Measurements from ENCODE around the gene MYO9B.

Gene MYO9B

DNA sequence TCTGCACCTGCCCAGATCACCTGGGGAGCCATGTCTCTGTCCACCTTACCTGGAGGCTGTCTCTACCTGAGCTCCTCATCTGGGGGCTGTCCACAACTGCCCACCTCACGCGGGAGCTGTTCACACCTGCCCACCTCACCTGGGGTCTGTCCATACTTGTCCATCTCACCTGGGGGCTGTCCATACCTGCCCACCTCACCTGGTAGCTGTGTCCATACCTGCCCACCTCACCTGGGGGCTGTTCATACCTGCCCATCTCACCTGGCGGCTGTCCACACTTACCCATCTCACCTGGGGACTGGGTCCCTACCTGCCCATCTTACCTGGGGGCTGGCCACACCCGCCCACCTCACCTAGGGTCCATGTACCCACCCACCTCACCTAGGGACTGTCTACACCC lies 38.9 kb upstream of the MYO9B start:
- no peaks in the 10 kb centered on the region for H3K27me3 ChIP-seq (ENCODE audit: insufficient read depth, low read length, poor library complexity, severe bottlenecking)
- no peak overlapping the region for H3K4me3 ChIP-seq (ENCODE audit: low read length, poor library complexity, severe bottlenecking)
- H3K9ac ChIP-seq (ENCODE audit: low read depth, low read length, poor library complexity, severe bottlenecking): no peak overlapping the region
- H4K20me1 ChIP-seq (ENCODE audit: insufficient read depth, low read length, poor library complexity, severe bottlenecking): no peaks in the 10 kb centered on the region
- H3K79me2 ChIP-seq (ENCODE audit: insufficient read depth, low read length): no peaks in the 10 kb centered on the region
- TF ChIP-seq EZH2phosphoT487 (IDR thresholded peaks at IDR 0.05; ENCODE audit: borderline replicate concordance): no peak
- TF ChIP-seq, protein P1, sequence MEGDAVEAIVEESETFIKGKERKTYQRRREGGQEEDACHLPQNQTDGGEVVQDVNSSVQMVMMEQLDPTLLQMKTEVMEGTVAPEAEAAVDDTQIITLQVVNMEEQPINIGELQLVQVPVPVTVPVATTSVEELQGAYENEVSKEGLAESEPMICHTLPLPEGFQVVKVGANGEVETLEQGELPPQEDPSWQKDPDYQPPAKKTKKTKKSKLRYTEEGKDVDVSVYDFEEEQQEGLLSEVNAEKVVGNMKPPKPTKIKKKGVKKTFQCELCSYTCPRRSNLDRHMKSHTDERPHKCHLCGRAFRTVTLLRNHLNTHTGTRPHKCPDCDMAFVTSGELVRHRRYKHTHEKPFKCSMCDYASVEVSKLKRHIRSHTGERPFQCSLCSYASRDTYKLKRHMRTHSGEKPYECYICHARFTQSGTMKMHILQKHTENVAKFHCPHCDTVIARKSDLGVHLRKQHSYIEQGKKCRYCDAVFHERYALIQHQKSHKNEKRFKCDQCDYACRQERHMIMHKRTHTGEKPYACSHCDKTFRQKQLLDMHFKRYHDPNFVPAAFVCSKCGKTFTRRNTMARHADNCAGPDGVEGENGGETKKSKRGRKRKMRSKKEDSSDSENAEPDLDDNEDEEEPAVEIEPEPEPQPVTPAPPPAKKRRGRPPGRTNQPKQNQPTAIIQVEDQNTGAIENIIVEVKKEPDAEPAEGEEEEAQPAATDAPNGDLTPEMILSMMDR (conservative IDR thresholded peaks at IDR 0.05; ENCODE audit: low read length): no peak
- H3K36me3 ChIP-seq (ENCODE audit: insufficient read depth, low read length): no peaks in the 10 kb centered on the region
- no peak overlapping the region for H3K4me2 ChIP-seq (ENCODE audit: low read depth, low read length, poor library complexity, severe bottlenecking)
- H3K9me3 ChIP-seq (ENCODE audit: insufficient read depth, low read depth, low read length): no peaks in the 10 kb centered on the region
- no peaks in the 10 kb centered on the region for H3K9me2 ChIP-seq (replicated peaks; ENCODE audit: low read depth, low read length)
- H3F3A ChIP-seq (ENCODE audit: low read depth): no peaks in the 10 kb centered on the region
- no peak overlapping the region for H2AFZ ChIP-seq (ENCODE audit: low read length)
- H3K4me1 ChIP-seq (ENCODE audit: insufficient read depth, low read length, poor library complexity, severe bottlenecking): no peaks in the 10 kb centered on the region

DNA sequence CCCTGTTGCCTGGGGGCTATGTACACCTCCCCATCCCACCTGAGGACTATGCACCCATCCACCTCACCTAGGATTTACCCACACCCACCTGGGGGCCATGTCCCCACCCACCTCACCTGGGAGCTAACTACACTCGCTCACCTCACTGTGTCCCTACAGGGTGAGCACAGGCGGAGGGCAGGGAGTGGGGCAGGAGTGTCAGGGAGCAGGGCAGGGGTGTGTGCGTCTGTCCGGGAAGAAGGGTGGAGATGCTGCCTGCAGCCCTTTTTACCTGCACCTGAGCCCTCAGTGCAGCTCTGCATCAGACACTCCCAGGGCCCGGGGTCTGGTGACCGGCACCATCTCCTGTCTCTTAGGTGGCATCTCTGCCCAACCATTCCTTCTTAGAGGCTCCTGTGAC lies 38.4 kb upstream of the MYO9B start:
- H3K4me2 ChIP-seq (ENCODE audit: low read depth, low read length, poor library complexity, severe bottlenecking): no peak overlapping the region
- no peaks in the 10 kb centered on the region for H3K9me2 ChIP-seq (replicated peaks; ENCODE audit: low read depth, low read length)
- no peaks in the 10 kb centered on the region for H3K9me3 ChIP-seq (ENCODE audit: insufficient read depth, low read depth, low read length)
- no peak overlapping the region for H3K9ac ChIP-seq (ENCODE audit: low read depth, low read length, poor library complexity, severe bottlenecking)
- TF ChIP-seq EZH2phosphoT487 (IDR thresholded peaks at IDR 0.05; ENCODE audit: borderline replicate concordance): no peak
- TF ChIP-seq, protein P1 (conservative IDR thresholded peaks at IDR 0.05; ENCODE audit: low read length): no peak
- no peaks in the 10 kb centered on the region for H3K27me3 ChIP-seq (ENCODE audit: insufficient read depth, low read length, poor library complexity, severe bottlenecking)
- no peak overlapping the region for H3K4me3 ChIP-seq (ENCODE audit: low read length, poor library complexity, severe bottlenecking)
- H3K36me3 ChIP-seq (ENCODE audit: insufficient read depth, low read length): no peaks in the 10 kb centered on the region
- H3K4me1 ChIP-seq (ENCODE audit: insufficient read depth, low read length, poor library complexity, severe bottlenecking): no peaks in the 10 kb centered on the region
- no peaks in the 10 kb centered on the region for H3F3A ChIP-seq (ENCODE audit: low read depth)
- H4K20me1 ChIP-seq (ENCODE audit: insufficient read depth, low read length, poor library complexity, severe bottlenecking): no peaks in the 10 kb centered on the region
- no peak overlapping the region for H2AFZ ChIP-seq (ENCODE audit: low read length)
- H3K79me2 ChIP-seq (ENCODE audit: insufficient read depth, low read length): no peaks in the 10 kb centered on the region

DNA sequence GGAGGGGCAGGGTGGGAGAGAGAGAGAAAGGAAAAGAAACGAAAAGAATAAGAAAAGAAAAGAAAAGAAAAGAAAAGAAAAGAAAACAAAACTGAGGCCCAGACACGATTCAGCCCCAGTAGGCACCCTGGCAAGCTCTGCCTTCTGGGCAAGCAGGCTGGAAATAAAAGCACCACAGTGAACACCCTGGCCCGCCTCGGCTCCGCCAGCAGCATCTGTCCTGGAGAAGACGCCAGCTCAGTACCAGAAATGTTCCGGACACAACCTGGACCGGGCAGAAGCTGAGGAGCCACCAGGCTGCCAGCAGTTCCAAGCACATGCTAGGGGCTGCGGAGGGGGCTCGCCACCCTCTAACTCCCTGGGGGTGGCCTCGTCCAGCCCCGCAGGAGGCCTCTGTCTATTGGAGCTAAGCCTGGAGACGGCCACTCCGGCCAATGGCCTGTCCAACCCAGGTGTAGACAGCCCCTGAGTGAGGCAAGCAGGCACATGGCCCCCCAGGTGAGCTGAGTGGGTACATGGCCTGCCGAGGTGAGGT lies 37.5 kb upstream of the MYO9B start:
- Histone ChIP-seq H3K4me3 (ENCODE audit: low read length, poor library complexity, severe bottlenecking) (no peak overlapping the region), H2AFZ (ENCODE audit: low read length) (no peak overlapping the region)

More for the DNA sequence above, 37.5 kb upstream of the MYO9B start:
- no peaks in the 10 kb centered on the region for H3K9me3 ChIP-seq (ENCODE audit: insufficient read depth, low read depth, low read length)
- H3K9me2 ChIP-seq (replicated peaks; ENCODE audit: low read depth, low read length): no peaks in the 10 kb centered on the region
- no peaks in the 10 kb centered on the region for H3K4me1 ChIP-seq (ENCODE audit: insufficient read depth, low read length, poor library complexity, severe bottlenecking)
- no peaks in the 10 kb centered on the region for H3K79me2 ChIP-seq (ENCODE audit: insufficient read depth, low read length)
- no peaks in the 10 kb centered on the region for H3F3A ChIP-seq (ENCODE audit: low read depth)
- no peaks in the 10 kb centered on the region for H3K27me3 ChIP-seq (ENCODE audit: insufficient read depth, low read length, poor library complexity, severe bottlenecking)
- H3K4me2 ChIP-seq (ENCODE audit: low read depth, low read length, poor library complexity, severe bottlenecking): no peak overlapping the region
- H3K9ac ChIP-seq (ENCODE audit: low read depth, low read length, poor library complexity, severe bottlenecking): no peak overlapping the region
- no peak for TF ChIP-seq EZH2phosphoT487 (IDR thresholded peaks at IDR 0.05; ENCODE audit: borderline replicate concordance)
- TF ChIP-seq, protein P1 (conservative IDR thresholded peaks at IDR 0.05; ENCODE audit: low read length): no peak
- H3K36me3 ChIP-seq (ENCODE audit: insufficient read depth, low read length): no peaks in the 10 kb centered on the region
- no peaks in the 10 kb centered on the region for H4K20me1 ChIP-seq (ENCODE audit: insufficient read depth, low read length, poor library complexity, severe bottlenecking)
